Muscle of back (tissue), 11 donors: Measurements from ENCODE around the gene SUGCT. TPM values are rescaled to one million over a fixed set of nuclear protein-coding genes. Genes with fewer than 3 reads are reported as not detected.
"Not testable (repeated sequence)": the region's sequence is repeated elsewhere in the genome, so short reads cannot be mapped to it uniquely, and the experiment has no call there.

Experiments used
- DNase-seq, 3 donors: peaks; one replicate each; pipeline versions ENCODE4 v3.0.0 to v3.0.0-alpha.2; 2013
- polyA plus RNA-seq, 10 donors: library from polyadenylated mRNA; unstranded; fragments of 120-200 nt; gene quantifications; one replicate each; pipeline ENCODE4 v1.2.1, GENCODE V29; 2013; ENCODE audit not compliant: insufficient read length in 10 of 10

SUGCT gene
- polyA plus RNA-seq, 10 donors = 2.1 to 3.8 (median 3.1) TPM

DNA sequence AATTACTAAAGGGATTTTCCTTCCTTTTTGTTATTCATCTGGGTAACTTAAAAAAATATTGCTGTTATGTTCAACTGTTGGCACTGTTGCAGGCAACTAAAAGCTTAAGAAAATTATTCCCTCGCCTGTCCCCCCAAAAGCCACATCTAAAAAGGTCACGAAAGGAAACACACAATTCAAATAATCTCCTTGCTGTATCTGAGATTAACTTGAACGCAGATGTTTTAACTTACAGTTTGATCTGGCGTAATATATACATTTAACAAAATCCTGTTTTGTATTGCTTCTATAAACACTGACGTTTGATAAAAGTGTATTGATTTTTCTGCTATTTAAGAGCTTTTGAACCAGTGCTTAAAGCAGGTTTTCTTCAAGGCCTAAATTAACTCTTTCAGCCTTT lies 432.1 kb downstream of the SUGCT start:
- no peak for DNase-seq

DNA sequence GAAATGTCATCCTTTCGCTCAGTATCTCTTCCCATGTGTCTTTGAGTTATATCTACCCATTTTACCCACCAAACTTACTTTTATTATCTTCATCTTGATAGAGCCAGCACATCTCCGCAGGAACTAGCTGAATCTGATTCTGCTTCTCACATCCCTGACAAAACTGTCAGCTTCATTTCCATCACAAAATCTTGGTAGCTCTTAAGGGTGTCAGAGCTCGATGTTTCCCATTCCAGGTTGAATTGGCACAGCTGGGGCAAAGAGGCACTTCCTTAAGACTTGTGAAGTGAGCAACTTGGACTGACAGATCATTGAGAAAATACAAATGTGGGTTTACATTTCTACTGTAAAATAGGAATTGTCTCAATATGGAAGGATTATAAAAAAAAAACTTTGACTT lies 434.5 kb downstream of the SUGCT start:
- no peak for DNase-seq

DNA sequence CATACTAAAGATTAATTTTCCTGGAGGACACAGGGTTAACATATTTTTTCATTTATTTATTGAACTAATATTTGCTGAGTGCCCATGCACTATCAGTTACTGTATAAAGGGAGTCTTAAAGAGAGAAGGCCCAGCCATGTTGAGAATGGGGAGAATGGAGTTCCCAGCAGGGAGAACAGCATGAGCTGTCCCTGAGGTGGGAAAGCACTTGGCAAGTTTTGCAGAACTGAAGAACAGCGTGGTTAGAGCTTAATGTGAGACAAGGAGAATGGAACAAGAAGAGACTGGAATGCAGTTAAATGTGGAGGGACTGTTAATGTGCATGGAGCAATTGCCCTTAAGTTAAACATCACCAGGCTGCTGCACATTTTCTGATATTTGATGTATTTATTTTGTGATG lies 435.4 kb downstream of the SUGCT start:
- peak in 2 of 3 donors; percentile 21 to 42 for DNase-seq

DNA sequence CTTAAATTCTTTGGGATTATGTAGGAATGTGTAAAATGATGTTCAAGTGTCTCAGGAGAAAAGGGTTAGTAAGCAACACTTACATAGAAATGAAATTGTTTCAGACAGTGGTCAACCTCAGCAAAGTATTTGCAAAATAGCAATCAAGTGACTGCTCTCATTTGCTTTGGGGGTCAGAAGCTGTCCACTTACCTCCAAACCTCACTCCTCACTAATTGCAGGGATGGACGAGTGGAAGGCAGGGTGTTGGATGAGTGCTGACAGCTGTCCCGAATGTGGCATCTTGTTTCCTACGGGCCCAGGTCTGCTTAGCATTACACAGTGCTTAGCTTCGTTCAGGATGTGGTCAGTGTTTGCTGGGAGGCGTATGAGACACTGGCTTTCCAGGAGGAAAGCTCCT lies 437.0 kb downstream of the SUGCT start:
- peak in 2 of 3 donors; percentile 22 to 98 for DNase-seq

DNA sequence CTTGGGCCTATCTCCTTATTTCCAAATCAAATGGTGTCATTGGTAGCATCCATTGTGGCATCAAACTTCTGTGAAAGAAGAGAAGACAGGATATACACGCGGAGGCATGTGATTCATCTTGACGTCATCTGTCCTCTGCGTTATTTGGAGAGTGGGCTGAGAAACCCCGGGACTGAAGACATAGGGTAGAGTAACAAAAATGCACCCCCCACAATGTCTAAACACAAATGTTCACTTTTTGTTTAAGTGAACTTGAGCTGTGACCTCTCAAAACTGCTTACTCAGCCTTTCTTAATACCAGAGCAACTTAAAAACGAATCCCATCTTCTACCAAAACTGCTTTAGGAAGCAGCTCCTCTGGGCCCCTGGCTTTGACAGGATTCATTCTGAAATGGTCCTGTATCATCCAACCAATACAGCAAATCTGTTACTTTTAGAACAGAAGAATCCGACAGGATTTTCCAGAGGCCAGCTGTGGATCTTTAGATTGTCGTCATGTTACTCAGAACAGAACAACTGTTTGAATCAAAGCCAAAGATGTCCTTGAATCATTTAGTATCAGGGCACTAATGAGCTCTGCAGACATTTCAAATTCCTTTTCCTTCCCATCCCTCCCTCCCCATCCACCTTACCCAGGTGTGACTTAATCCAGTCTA lies 438.1 kb downstream of the SUGCT start:
- DNase-seq = peak; percentile 21 to 62 (median 57)

DNA sequence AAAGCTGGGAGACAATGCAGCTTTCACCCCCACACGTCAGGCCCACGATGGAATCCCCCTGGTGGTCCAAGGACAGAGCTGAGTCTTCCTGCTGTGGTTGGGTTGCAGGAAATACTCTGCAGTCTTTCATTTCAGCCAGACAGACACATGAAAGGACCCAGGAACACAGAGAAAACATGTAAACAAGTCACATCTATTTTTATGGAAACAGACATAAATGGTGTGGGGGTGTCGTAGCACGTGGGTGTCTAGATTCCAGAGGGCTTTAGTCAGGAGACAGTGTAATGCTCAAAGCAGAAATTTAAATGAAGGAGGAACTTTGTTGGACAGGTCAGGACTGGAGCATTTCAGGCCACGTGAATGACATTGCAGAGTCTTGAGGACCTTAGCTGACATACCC lies 444.6 kb downstream of the SUGCT start:
- peak in 1 of 3 donors; percentile 15 for DNase-seq

DNA sequence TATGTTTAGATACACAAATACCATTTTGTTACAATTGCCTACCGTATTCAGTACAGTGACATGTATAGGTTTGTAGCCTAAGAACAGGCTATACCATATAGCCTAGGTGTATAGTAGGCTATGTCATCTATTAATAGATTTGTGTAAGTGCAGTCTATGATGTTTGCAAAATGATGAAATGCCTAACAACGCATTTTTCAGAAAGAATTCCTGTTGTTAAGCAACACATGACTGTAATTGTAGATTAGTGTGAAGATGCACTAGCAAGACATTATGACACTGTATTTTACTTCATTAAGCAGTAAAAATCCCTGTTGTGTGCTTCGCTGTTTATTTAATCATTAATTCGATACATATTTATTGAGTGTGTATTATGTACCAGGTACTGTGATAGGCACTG lies 446.0 kb downstream of the SUGCT start:
- no peak for DNase-seq

DNA sequence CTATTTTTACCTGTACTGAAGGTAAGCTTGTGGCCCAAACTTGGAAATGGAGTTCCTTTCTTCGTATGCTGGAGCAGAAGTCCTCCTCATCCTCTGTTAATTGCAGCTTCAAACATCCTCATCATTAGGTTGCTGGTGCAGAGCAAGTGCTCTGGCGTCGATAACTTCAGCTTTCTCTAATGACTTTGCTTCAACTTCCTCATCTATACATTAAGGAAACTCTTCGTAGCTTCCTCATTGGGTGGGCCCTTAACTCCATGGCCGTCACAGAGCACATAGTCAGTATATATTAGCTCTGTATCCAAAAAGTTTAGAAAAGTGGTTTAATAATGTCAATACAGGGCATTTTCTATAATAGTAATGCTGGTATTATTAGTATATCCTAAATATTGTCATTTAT lies 447.7 kb downstream of the SUGCT start:
- no peak for DNase-seq

DNA sequence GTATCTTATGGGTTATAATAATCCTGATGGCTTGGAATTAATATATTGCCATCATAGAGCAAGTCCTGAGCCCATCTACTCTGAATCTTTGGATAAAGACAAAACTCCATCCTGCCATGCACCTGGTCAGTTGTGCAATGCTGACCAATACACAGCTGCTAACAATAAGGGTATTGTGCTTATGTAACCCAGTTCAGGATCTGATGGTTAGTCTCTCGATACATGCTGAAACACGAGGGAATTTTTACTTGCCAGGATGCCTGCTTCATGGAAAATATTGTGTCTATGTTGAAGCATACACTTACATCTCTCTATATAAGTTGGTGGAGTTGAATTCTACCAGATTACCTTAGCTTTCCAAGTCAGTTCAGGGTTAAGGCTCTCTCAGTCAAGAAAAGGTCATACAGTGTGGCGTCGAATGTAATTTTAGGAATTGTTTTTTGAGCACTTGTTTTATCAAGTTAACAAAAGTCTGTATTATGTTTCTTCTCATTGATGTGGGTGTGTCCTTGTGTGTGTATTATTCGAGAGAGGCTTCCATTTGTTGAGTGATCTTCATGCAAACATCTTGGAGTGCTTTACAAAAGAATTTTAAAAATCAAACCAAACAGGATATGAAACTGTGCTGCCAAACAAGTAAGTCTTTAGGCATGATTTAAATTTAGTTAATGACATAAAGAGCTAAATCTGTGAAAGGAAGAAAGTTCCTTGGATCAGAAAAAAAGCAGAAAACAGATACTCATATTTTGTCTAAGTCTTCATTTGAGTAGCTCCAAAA lies 449.1 kb downstream of the SUGCT start:
- DNase-seq = peak in 2 of 3 donors; percentile 49 to 76

DNA sequence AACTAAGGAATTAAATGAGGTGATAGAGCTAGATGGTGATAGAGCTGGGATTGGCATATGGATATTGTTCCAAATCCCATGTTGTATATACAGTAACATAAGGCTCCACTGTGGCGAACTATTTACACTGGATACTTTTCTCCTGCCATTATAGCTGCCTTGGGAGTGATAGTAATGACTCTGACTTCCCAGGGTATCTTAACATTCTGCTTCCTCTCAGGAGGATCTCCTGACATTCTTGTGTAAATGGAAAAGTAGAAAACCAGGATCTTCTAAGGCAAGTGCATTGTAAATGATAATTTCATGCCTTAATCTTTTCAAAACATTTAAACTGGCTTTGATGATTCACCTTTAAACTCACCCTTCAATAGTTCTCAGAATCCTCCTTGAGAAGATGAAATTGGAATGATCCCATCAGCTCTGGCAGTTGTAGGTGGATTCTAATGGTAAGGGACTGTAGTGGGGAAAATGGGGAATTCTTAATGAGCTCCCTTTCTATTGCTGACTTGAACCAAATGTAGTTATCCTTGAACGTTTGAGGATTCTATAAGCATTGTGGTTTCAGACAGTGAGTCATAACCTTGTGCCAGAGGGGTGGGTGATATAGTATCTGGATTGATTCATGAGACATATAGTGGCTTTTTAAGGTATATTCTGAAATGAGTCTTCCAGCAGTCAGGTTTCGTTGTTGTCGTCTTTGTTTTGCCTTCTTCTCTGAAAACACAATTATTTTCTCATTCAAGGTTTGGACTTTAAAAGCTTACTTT lies 450.0 kb downstream of the SUGCT start:
- no peak for DNase-seq

DNA sequence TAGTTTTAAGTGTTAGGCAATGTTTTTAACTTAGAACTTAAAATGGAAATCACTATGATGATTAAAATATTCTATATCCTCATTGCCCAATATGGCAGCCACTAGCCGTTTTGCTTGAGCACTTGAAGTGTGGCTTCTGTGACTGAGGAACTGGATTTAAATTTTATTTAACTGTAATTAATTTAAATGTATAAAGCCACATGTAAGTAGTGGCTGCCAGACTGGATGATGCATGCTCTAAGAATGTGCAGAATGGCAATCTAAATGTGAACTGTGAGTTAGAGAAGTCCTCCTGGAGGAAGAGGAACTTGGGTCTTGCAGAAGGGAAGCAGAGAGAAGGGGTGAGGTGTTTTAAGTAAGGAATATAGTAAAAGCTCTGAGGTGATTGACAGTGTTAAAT lies 451.4 kb downstream of the SUGCT start:
- peak in 1 of 3 donors; percentile 64 for DNase-seq

DNA sequence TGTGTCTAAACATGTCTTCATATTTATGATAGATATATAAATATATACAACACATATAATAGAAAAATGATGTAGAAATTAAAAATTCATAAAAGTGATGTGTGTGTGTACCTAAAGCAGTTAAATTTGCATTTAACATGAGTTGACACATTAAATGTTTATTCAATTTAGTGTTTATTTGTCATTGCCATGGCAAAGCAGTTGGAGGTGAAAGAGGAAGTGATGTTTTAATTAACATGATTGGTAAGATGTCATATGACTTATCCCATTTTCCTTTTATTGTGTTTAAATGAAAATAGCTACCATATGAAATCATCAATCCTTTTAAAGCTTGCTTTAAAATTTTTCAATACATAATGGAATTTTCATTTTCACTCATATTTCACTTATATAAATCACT lies 452.6 kb downstream of the SUGCT start:
- no peak for DNase-seq

DNA sequence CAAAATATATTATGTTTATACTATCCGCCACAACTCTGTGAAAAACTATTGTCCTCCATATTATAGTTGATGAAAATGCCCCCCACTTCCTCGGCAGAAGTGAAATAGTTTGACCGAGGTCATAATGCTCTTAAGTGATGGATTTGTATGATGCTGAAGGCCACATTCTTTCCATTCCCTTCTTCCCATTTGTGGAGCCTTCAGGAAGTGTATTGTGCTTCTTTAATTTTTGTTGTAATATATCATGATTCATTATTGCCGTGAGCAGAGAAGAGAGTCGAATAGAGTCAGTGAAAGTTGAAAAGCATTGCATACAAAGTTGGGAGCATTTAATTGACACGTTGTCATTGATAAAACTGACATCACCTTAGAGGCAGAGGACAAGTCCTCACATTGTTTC lies 460.3 kb downstream of the SUGCT start:
- DNase-seq = no peak

DNA sequence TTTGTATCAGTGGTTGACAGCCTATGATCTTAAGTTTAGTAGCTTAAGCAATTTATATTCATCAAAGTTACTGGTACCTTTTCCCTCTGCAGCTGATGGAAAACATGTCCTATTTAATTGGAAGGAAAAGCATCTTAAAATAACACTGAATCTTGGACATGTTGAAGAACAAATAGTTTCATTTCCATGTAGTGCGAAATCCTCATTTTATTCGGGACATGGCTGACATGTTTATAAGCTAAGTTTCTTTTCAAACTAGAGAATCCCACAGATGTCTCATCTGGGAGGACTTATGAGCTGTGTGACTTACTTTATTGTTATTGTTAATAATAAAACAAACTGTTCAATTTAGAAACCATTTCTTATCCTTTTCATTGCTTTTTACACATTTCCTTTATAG lies 461.0 kb downstream of the SUGCT start:
- DNase-seq = no peak

DNA sequence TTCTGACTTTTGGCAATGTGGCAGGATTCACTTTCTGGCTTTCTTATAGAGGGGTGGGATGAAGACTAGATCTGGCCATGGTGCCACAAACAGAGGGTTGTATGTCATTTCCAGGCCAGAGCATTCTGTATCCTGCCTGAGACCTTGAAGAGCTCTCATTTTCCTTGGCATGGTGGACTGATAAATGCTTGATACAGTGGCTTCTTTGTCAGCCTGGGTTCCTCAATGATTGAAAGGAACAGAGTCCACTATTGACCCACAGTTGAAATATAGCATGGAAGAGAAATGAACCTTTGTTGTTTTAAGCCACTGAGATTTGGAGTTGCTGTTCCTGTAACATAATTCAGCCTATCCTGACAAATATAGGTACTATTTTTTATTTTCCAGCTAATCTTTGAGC lies 462.7 kb downstream of the SUGCT start:
- DNase-seq = no peak

DNA sequence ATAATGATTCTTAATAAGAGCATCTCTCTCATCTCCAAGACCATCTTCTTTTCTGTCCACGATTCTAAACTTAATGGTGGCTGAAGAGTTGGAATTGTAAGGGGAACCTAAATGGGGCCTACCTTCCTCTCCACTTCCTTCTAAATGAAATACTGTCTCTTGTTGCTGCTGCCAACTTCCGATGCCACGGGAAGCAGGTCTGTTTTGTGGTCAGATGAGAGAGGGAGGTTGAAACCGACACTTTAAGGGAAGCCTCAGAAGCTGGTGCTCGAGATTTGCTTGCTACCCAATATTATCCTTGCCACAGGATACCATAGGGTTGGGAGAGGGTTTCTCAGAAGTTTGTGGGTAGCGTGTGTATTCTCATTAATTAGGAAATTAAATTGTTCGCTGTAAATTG lies 464.1 kb downstream of the SUGCT start:
- no peak for DNase-seq

DNA sequence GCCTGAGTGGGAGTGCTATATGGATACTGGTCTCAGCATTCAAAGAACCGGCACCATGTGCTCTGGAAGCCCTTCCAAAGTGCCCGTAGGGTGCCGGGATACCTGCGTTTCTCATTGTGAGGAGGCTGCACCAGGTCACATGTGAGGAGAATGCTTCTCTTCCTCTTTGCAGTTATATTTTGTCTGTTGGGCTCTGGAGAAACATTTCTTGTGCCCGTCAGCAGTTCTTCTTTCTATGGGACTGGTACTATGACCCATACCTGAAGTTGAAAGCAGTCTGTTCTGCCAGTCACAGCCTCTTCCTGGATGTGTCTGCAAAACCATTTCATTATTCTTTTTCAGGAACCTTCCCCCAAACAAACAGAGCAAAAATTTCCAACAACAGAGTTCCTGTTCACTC lies 465.0 kb downstream of the SUGCT start:
- no peak for DNase-seq

DNA sequence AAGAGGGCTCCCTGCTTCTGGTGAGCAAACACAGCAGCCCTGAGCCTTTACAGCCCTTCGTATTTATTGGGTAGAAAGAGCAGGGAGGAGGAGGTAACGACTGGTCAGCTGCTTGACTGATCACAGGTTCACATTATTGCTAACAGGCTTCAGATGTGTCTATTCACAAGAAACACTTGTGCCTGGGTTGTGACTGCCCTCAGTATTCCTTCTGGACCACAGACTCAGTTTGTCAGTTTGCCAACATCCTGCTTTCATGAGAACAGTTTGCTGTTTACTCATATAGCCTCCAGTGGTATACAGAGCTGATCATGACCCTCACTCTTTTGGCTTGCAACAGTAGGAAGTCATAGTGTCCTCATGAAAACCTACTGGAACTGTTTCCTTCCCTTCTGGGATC lies 467.5 kb downstream of the SUGCT start:
- not testable (repeated sequence) for DNase-seq

DNA sequence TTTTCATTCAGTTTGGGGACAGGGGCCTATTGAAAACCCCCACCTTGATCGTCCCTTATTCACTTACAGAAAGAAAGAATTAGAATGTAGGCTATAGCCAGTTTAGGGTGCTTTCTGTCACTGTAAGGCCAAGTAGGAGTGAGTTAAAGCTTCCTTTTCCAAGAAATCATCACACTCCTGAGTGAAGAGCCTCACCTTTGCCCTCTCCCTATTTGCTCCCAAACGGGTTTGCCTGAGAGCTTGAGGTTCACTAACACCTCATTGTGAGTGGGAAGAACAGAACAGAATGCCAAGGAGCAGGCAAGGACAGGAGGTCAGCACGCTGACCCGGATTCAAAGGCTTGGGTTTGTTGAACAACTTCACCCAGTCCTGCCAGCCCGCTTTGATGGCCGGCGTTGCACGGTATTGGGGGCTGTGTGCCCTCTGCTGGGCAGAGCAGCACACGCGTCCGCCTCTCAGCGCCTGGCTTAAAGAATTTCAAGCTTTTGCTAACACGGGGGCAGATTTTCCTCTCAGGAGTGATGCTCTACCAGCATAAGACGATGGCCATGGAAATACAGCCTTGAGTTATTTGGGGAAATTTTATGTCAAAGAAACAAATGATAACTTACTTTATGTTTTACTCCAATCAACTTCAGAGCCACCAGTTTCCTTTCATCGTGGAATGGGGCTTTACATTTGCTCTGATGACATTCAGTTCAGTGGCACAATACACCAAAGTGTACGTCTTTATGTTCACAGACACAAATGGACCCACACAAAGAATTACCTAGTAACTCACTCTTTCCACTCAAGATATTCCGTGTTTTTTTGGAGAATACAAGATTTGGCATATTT lies 470.0 kb downstream of the SUGCT start:
- peak; percentile 14 to 56 (median 26) for DNase-seq

DNA sequence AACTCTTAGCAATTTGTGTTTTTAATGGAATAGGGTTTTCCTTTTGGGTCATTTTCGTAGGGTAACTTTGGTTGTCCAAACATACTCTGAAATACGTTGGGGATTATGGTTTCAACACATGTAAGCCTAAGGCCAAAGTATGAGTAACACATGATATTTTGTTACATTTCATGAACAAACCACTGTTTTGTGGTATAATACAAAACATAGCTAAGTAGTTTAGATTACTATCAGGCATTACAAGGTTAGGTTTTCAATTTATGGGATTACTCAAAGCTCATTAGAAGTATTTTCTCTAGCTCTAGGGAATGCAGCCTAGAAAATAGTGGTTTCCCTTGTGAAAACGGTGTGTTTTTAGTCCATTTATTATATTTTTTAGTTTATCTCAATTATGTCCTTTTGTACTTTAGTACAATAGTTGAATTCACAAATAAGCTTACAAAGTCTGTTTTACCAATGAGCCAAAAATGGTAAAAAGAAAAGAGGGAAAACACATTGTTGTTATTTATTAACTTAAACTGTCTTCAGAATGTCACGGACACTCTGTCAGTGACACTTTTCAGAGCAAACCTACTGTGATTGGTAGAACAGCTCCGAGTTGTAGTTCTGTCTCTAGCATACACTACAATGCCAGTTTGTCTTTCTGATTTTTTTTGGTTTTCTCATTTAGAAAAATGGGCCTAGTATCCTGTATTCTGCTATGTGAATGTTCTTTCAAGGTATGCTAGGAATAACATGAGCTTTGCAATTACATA lies 473.7 kb downstream of the SUGCT start:
- DNase-seq = no peak

DNA sequence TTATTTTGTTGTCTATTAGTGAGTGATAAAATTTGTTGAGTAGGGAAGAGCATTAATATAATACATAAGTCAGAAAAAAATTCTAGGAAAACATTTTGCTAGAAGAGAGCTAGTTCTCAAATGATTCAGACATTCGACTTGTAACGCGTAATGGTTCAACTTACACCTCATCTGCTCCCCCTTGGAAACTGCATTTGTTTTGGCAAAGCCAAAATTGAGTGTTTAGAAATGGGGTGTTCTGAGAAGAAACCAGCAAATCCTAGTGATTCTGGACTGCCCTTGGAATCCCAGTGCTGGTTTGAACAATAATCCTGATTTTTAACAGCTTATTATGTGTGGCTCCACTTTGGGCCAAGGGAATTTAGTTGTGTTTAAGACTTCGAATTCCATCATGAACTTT lies 475.7 kb downstream of the SUGCT start:
- DNase-seq = no peak
